ENCODE data around the gene ATG2A. TPM values are rescaled to one million over a fixed set of nuclear protein-coding genes. Genes with fewer than 3 reads are reported as not detected.

Gene ATG2A
- total RNA-seq, 1 donor from 2014 or later: 28.7 TPM

- no peaks in the 10 kb centered on the region for H3K27me3 Mint-ChIP-seq (ENCODE audit: unreplicated experiment)
- no peak overlapping the region for H3K27ac Mint-ChIP-seq (ENCODE audit: unreplicated experiment)
- H3K9me3 Mint-ChIP-seq (ENCODE audit: unreplicated experiment): no peaks in the 10 kb centered on the region
- H3K4me1 Mint-ChIP-seq (ENCODE audit: unreplicated experiment): no peaks in the 10 kb centered on the region
- peaks cover 29% of the 10 kb centered on the region for H3K36me3 Mint-ChIP-seq (ENCODE audit: unreplicated experiment)
- DNase-seq (ENCODE audit: extremely low spot score, unreplicated experiment): no peak
- H3K4me3 Mint-ChIP-seq (ENCODE audit: unreplicated experiment): no peak overlapping the region
- no peak for TF ChIP-seq CTCF (IDR thresholded peaks at IDR 0.05)
Measured at GRCh38 chr11:64908766-64909165, 8.2 kb downstream of the ATG2A start.

GRCh38 chr11:64906314-64906635 is 10.7 kb downstream of the ATG2A start:
- no peak for TF ChIP-seq CTCF (IDR thresholded peaks at IDR 0.05)
- DNase-seq (ENCODE audit: extremely low spot score, unreplicated experiment): no peak
- Mint-ChIP-seq H3K36me3 (ENCODE audit: unreplicated experiment) (peaks cover 27% of the 10 kb centered on the region), H3K9me3 (ENCODE audit: unreplicated experiment) (no peaks in the 10 kb centered on the region), H3K4me3 (ENCODE audit: unreplicated experiment) (no peak overlapping the region), H3K4me1 (ENCODE audit: unreplicated experiment) (no peaks in the 10 kb centered on the region), H3K27ac (ENCODE audit: unreplicated experiment) (no peak overlapping the region), H3K27me3 (ENCODE audit: unreplicated experiment) (no peaks in the 10 kb centered on the region)

- Mint-ChIP-seq H3K4me1 (ENCODE audit: unreplicated experiment) (no peaks in the 10 kb centered on the region), H3K27me3 (ENCODE audit: unreplicated experiment) (no peaks in the 10 kb centered on the region), H3K27ac (ENCODE audit: unreplicated experiment) (no peak overlapping the region), H3K36me3 (ENCODE audit: unreplicated experiment) (peaks cover 22% of the 10 kb centered on the region), H3K9me3 (ENCODE audit: unreplicated experiment) (no peaks in the 10 kb centered on the region), H3K4me3 (ENCODE audit: unreplicated experiment) (no peak overlapping the region)
- DNase-seq (ENCODE audit: extremely low spot score, unreplicated experiment): no peak
- no peak for TF ChIP-seq CTCF (IDR thresholded peaks at IDR 0.05)
Measured at GRCh38 chr11:64905516-64906313, 11.3 kb downstream of the ATG2A start.

- Mint-ChIP-seq H3K27me3 (ENCODE audit: unreplicated experiment) (no peaks in the 10 kb centered on the region), H3K27ac (ENCODE audit: unreplicated experiment) (no peak overlapping the region), H3K4me1 (ENCODE audit: unreplicated experiment) (no peaks in the 10 kb centered on the region), H3K9me3 (ENCODE audit: unreplicated experiment) (no peaks in the 10 kb centered on the region), H3K36me3 (ENCODE audit: unreplicated experiment) (peaks cover 32% of the 10 kb centered on the region), H3K4me3 (ENCODE audit: unreplicated experiment) (no peak overlapping the region)
- no peak for DNase-seq (ENCODE audit: extremely low spot score, unreplicated experiment)
- TF ChIP-seq CTCF (IDR thresholded peaks at IDR 0.05): no peak
Measured at GRCh38 chr11:64903291-64903833, 13.6 kb downstream of the ATG2A start.

- DNase-seq (ENCODE audit: extremely low spot score, unreplicated experiment): no peak
- Mint-ChIP-seq H3K36me3 (ENCODE audit: unreplicated experiment) (peaks cover 26% of the 10 kb centered on the region), H3K4me3 (ENCODE audit: unreplicated experiment) (no peak overlapping the region), H3K27me3 (ENCODE audit: unreplicated experiment) (no peaks in the 10 kb centered on the region), H3K9me3 (ENCODE audit: unreplicated experiment) (no peaks in the 10 kb centered on the region), H3K4me1 (ENCODE audit: unreplicated experiment) (no peaks in the 10 kb centered on the region), H3K27ac (ENCODE audit: unreplicated experiment) (no peak overlapping the region)
- TF ChIP-seq CTCF (IDR thresholded peaks at IDR 0.05): no peak
Measured at GRCh38 chr11:64902102-64902900, 14.7 kb downstream of the ATG2A start.
